Calu3 (cell line): Measurements from ENCODE around the gene TLE3. TPM values are rescaled to one million over a fixed set of nuclear protein-coding genes. Genes with fewer than 3 reads are reported as not detected.

Experiments used
- BruUV-seq: library from RNA; stranded (reverse); fragments of 400-500 nt; replicated peaks from 2 replicates; lab custom pipeline; 2021; lab: Mats Ljungman, UMichigan
- CTCF ChIA-PET: fragments of 300-600 bp; sonication (Branson Sonifier 250); formaldehyde crosslinking; loops from one replicate; lab custom pipeline; 2022; ENCODE audit warnings: antibody characterized with exemption; lab: Charles Lee
- DNase-seq: peaks from one replicate; pipeline ENCODE4 v3.0.0; 2022
- H3K27ac Mint-ChIP-seq: one replicate; pipeline ENCODE4 v1.8.0; 2022; ENCODE audit warnings: mixed read lengths; ENCODE audit not compliant: unreplicated experiment
- H3K27me3 Mint-ChIP-seq: one replicate; pipeline ENCODE4 v1.8.0; 2022; ENCODE audit warnings: mixed read lengths; ENCODE audit not compliant: unreplicated experiment
- H3K36me3 Mint-ChIP-seq: one replicate; pipeline ENCODE4 v1.8.0; 2022; ENCODE audit warnings: mild to moderate bottlenecking, moderate library complexity, mixed read lengths; ENCODE audit not compliant: insufficient read depth, unreplicated experiment
- H3K4me1 Mint-ChIP-seq: one replicate; pipeline ENCODE4 v1.8.0; 2022; ENCODE audit warnings: mild to moderate bottlenecking, low read depth, mixed read lengths; ENCODE audit not compliant: unreplicated experiment
- H3K4me3 Mint-ChIP-seq: one replicate; pipeline ENCODE4 v1.8.0; 2022; ENCODE audit warnings: mild to moderate bottlenecking, low read depth, moderate library complexity, mixed read lengths; ENCODE audit not compliant: unreplicated experiment
- H3K9me3 Mint-ChIP-seq: one replicate; pipeline ENCODE4 v1.8.0; 2022; ENCODE audit warnings: low read depth, mixed read lengths; ENCODE audit not compliant: unreplicated experiment
- intact Hi-C: fragments of 100-400 bp; cut with micrococcal nuclease; formaldehyde crosslinking; loops from one replicate; pipeline ENCODE4 v1.10.0; 2022; ENCODE audit not compliant: unreplicated experiment
- total RNA-seq: library from RNA; stranded (reverse); gene quantifications from 2 replicates; pipeline ENCODE4 v1.2.3, GENCODE V29; 2022
- TF ChIP-seq, protein P1 (sequence below): fragments of 200-600 bp; IDR thresholded peaks from one replicate; pipeline ENCODE4 v1.8.0; 2022; ENCODE audit warnings: antibody characterized with exemption; ENCODE audit not compliant: unreplicated experiment

TLE3 gene
- total RNA-seq, 1 experiment from 2014 or later, result 54.8 TPM

DNA sequence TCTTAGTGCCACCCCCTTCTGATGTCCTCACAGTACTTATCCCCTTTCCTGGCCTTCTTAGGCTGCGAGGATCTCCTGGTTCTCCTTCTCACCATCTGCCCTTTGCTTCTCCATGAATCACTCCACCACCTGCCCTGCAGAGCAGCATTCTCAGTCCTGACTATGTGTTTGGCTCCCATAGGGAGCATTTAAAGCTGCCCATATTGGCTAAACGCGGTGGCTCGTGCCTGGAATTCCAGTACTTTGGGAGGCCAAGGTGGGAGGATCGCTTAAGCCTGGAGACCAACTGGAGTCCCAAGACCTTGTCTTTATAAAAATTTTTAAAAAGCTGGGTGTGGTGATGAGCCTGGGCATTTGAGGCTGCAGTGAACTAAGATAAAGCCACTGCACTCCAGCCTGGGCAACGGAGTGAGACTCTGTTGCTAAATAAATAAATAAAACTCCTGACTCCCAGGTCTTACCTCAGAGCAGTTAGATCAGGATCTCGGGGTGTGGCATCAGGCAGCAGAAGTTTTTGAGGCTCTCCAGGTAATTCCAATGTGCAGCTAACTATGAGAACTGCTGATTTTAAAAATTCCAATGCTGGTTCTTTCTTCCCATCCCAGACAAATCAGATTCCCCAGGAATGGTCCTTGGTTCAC lies 36.2 kb upstream of the TLE3 start:
- CTCF ChIA-PET, result no interaction called here
- no TSS peak for BruUV-seq
- Mint-ChIP-seq H3K4me1 (peaks cover 9% of the 10 kb centered on the region), H3K36me3 (no peaks in the 10 kb centered on the region), H3K27ac (no peak overlapping the region), H3K27me3 (peaks cover 41% of the 10 kb centered on the region), H3K4me3 (no peak overlapping the region), H3K9me3 (no peaks in the 10 kb centered on the region)
- intact Hi-C loops, result no loop called here
- TF ChIP-seq, protein P1, sequence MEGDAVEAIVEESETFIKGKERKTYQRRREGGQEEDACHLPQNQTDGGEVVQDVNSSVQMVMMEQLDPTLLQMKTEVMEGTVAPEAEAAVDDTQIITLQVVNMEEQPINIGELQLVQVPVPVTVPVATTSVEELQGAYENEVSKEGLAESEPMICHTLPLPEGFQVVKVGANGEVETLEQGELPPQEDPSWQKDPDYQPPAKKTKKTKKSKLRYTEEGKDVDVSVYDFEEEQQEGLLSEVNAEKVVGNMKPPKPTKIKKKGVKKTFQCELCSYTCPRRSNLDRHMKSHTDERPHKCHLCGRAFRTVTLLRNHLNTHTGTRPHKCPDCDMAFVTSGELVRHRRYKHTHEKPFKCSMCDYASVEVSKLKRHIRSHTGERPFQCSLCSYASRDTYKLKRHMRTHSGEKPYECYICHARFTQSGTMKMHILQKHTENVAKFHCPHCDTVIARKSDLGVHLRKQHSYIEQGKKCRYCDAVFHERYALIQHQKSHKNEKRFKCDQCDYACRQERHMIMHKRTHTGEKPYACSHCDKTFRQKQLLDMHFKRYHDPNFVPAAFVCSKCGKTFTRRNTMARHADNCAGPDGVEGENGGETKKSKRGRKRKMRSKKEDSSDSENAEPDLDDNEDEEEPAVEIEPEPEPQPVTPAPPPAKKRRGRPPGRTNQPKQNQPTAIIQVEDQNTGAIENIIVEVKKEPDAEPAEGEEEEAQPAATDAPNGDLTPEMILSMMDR, result no peak
- no peak for DNase-seq

DNA sequence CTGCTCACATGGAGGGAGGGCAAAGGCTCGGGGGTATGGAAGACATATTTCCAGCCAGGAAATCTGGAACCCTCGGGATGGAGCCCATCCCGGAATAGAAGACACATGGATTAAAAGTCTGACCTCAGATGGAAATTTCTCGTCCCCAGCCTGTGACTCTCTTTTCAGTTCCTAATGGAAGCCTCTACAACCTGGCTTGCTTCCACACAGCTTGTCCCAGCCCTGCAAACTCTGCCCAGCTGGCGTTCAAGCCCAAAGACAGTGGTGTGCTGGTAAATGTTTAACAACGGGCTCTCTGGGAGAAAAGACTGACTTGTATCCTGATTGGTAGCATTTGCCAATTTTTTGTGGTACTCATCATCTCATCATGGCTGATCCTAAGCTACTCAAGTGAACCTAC lies 35.6 kb upstream of the TLE3 start:
- no peak overlapping the region for H3K27ac Mint-ChIP-seq
- CTCF ChIA-PET, result no interaction called here

DNA sequence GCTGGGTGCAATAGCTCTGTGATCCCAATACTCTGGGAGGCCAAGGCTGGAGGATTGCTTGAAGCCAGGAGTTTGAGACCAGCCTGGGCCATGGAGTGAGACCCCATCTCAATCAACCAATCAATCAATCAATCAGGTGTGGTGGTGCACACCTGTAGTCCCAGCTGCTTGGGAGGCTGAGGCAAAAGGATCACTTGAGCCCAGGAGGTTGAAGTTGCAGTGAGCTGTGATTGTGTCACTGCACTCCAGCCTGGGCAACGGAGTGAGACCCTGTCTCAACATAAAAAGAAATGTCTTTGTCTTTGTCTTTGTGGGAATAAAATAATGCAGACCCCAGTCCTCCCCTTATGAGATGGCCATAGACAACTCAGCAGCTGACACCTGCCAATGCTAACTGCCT lies 34.9 kb upstream of the TLE3 start:
- Mint-ChIP-seq H3K9me3 (no peaks in the 10 kb centered on the region), H3K27ac (no peak overlapping the region), H3K4me3 (no peak overlapping the region), H3K4me1 (peaks cover 20% of the 10 kb centered on the region), H3K36me3 (no peaks in the 10 kb centered on the region), H3K27me3 (peaks cover 36% of the 10 kb centered on the region)
- no peak for DNase-seq
- no TSS peak for BruUV-seq
- intact Hi-C loops, result no loop called here
- CTCF ChIA-PET, result no interaction called here
- TF ChIP-seq, protein P1, result no peak

More for the DNA sequence above, 35.6 kb upstream of the TLE3 start:
- Mint-ChIP-seq H3K36me3 (no peaks in the 10 kb centered on the region), H3K27me3 (peaks cover 36% of the 10 kb centered on the region), H3K4me1 (peaks cover 12% of the 10 kb centered on the region), H3K9me3 (no peaks in the 10 kb centered on the region), H3K4me3 (no peak overlapping the region)
- intact Hi-C loops, result no loop called here
- no TSS peak for BruUV-seq
- DNase-seq, result no peak
- TF ChIP-seq, protein P1, result no peak

DNA sequence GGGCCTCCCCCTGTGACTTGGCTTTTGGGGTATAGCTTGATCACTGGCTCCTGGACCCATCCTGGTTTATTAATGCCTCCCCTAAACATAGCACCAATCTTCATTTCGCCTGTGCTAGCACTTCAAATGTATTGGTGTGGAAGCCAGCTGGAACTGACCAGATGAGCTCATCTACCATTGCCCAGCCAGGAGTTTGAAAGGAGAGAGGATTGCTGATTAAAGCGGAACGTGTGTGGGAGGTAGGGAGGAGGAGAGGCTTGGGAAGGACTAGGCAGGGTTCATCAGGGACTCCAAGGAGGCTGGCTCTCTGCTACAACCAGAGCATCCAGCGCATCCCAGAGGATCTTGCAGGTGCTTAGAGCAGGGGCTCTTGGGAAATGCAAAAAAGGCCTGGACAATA lies 34.4 kb upstream of the TLE3 start:
- Mint-ChIP-seq H3K9me3 (no peaks in the 10 kb centered on the region), H3K27ac (no peak overlapping the region), H3K27me3 (peaks cover 36% of the 10 kb centered on the region), H3K36me3 (peaks cover 4% of the 10 kb centered on the region), H3K4me3 (no peak overlapping the region), H3K4me1 (peaks cover 24% of the 10 kb centered on the region)
- intact Hi-C loops, result no loop called here
- TF ChIP-seq, protein P1, result no peak
- CTCF ChIA-PET, result interaction anchor here (0.6 kb wide), 1 partner anchor 31 kb away, joined by 6 read pairs; no protein-coding TSS in a partner anchor
- DNase-seq, result no peak
- BruUV-seq, result no TSS peak
